ENCODE results near the gene MSMO1. TPM values are rescaled to one million over a fixed set of nuclear protein-coding genes. Genes with fewer than 3 reads are reported as not detected.

Gene MSMO1
- total RNA-seq, 1 donor from 2014 or later, result 3.6 TPM

GRCh38 chr4:165384598-165384997 lies 57.1 kb downstream of the MSMO1 start:
- intact Hi-C loops (cut with DNase I), result loop anchor here (5.0 kb wide), 1 partner anchor 177 kb away; the partner anchor contains the start of gene KLHL2
- Histone ChIP-seq H3K4me3 (no peak overlapping the region), H3K27me3 (no peaks in the 10 kb centered on the region), H3K27ac (peak overlapping the region; percentile 70 to 88), H3K36me3 (no peaks in the 10 kb centered on the region), H3K9me3 (no peaks in the 10 kb centered on the region), H3K4me1 (peaks cover 0 to 17% of the 10 kb centered on the region in 2 donors)
- TF ChIP-seq, protein P1, sequence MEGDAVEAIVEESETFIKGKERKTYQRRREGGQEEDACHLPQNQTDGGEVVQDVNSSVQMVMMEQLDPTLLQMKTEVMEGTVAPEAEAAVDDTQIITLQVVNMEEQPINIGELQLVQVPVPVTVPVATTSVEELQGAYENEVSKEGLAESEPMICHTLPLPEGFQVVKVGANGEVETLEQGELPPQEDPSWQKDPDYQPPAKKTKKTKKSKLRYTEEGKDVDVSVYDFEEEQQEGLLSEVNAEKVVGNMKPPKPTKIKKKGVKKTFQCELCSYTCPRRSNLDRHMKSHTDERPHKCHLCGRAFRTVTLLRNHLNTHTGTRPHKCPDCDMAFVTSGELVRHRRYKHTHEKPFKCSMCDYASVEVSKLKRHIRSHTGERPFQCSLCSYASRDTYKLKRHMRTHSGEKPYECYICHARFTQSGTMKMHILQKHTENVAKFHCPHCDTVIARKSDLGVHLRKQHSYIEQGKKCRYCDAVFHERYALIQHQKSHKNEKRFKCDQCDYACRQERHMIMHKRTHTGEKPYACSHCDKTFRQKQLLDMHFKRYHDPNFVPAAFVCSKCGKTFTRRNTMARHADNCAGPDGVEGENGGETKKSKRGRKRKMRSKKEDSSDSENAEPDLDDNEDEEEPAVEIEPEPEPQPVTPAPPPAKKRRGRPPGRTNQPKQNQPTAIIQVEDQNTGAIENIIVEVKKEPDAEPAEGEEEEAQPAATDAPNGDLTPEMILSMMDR (IDR thresholded peaks at IDR 0.05), result no peak
- no peak for DNase-seq (ENCODE audit: low spot score in 2 of 2)

GRCh38 chr4:165385126-165385525 lies 57.7 kb downstream of the MSMO1 start:
- Histone ChIP-seq H3K27ac (peak overlapping the region; percentile 70 to 88), H3K27me3 (no peaks in the 10 kb centered on the region), H3K36me3 (no peaks in the 10 kb centered on the region), H3K9me3 (no peaks in the 10 kb centered on the region), H3K4me3 (no peak overlapping the region), H3K4me1 (peaks cover 0 to 17% of the 10 kb centered on the region in 2 donors)
- no peak for DNase-seq (ENCODE audit: low spot score in 2 of 2)
- intact Hi-C loops (cut with DNase I), result no loop called here
- TF ChIP-seq, protein P1 (IDR thresholded peaks at IDR 0.05), result no peak

GRCh38 chr4:165386328-165386727 lies 58.9 kb downstream of the MSMO1 start:
- Histone ChIP-seq H3K27ac (no peak overlapping the region), H3K9me3 (no peaks in the 10 kb centered on the region), H3K36me3 (no peaks in the 10 kb centered on the region), H3K4me3 (no peak overlapping the region), H3K4me1 (peaks cover 0 to 17% of the 10 kb centered on the region in 2 donors), H3K27me3 (no peaks in the 10 kb centered on the region)
- intact Hi-C loops (cut with DNase I), result no loop called here
- no peak for DNase-seq (ENCODE audit: low spot score in 2 of 2)
- TF ChIP-seq, protein P1 (IDR thresholded peaks at IDR 0.05), result no peak

GRCh38 chr4:165388756-165389155 lies 61.3 kb downstream of the MSMO1 start:
- Histone ChIP-seq H3K36me3 (no peaks in the 10 kb centered on the region), H3K27me3 (no peaks in the 10 kb centered on the region), H3K9me3 (no peaks in the 10 kb centered on the region), H3K4me1 (peaks cover 0 to 10% of the 10 kb centered on the region in 2 donors), H3K27ac (no peak overlapping the region), H3K4me3 (no peak overlapping the region)
- intact Hi-C loops (cut with DNase I), result no loop called here
- TF ChIP-seq, protein P1 (IDR thresholded peaks at IDR 0.05), result no peak
- no peak for DNase-seq (ENCODE audit: low spot score in 2 of 2)

Other genes with a start within 250 kb of the MSMO1 start
- 15.4 TPM for gene TMEM192, start 214.8 kb upstream of the MSMO1 start, total RNA-seq
- 0.96 TPM for gene KLHL2, start 120.1 kb upstream of the MSMO1 start, total RNA-seq
- 199 TPM for gene CPE, start 51.3 kb downstream of the MSMO1 start, total RNA-seq